OCI-LY7 (cell line): ENCODE data around the gene EP400. TPM values are rescaled to one million over a fixed set of nuclear protein-coding genes. Genes with fewer than 3 reads are reported as not detected.

Experiments used
- BruUV-seq: library from RNA; stranded (reverse); fragments of 400-500 nt; replicated peaks from 2 replicates; lab custom pipeline; 2021; lab: Mats Ljungman, UMichigan
- CTCF ChIA-PET: fragments of 300-600 bp; sonication (Branson Sonifier 250); formaldehyde crosslinking; loops from one replicate; lab custom pipeline; 2022; ENCODE audit warnings: antibody characterized with exemption; ENCODE audit not compliant: unreplicated experiment; lab: Charles Lee
- POLR2A ChIA-PET: fragments of 300-600 bp; sonication (Branson Sonifier 250); formaldehyde crosslinking; loops from one replicate; lab custom pipeline; 2022; ENCODE audit warnings: antibody characterized with exemption; lab: Charles Lee
- DNase-seq: peaks from one replicate; pipeline ENCODE4 v3.0.0-alpha.2; 2015; ENCODE audit warnings: low spot score
- H2AFZ ChIP-seq: fragments of 200-600 bp; sonication (generic), shearing (Covaris generic); 2 replicates; pipeline ENCODE4 v1.6.1; 2014; ENCODE audit warnings: mild to moderate bottlenecking, antibody characterized with exemption, low read length, moderate library complexity
- H3K27ac ChIP-seq: fragments of 200-600 bp; sonication (generic); 2 replicates; pipeline ENCODE4 v1.5.1; 2014; ENCODE audit warnings: mixed run types, low read depth, mild to moderate bottlenecking, moderate library complexity, low read length, inconsistent platforms; ENCODE audit not compliant: poor library complexity, severe bottlenecking
- H3K36me3 ChIP-seq: fragments of 200-600 bp; sonication (generic); 2 replicates; pipeline ENCODE4 v1.6.1; 2014; ENCODE audit warnings: mild to moderate bottlenecking, antibody characterized with exemption, low read length, moderate library complexity, mixed read lengths; ENCODE audit not compliant: insufficient read depth
- H3K4me1 ChIP-seq: fragments of 200-600 bp; sonication (generic); 2 replicates; pipeline ENCODE4 v1.5.1; 2014; ENCODE audit warnings: mild to moderate bottlenecking, low read length; ENCODE audit not compliant: insufficient read depth, poor library complexity, severe bottlenecking
- H3K4me2 ChIP-seq: fragments of 200-600 bp; sonication (generic); 2 replicates; pipeline ENCODE4 v1.6.1; 2014; ENCODE audit warnings: mild to moderate bottlenecking, low read length
- H3K4me3 ChIP-seq: fragments of 200-600 bp; sonication (generic); 2 replicates; pipeline ENCODE4 v1.5.1; 2014; ENCODE audit warnings: mild to moderate bottlenecking, low read depth, low read length; ENCODE audit not compliant: poor library complexity, severe bottlenecking
- H3K79me2 ChIP-seq: fragments of 200-600 bp; sonication (generic); 2 replicates; pipeline ENCODE4 v1.6.1; 2016; ENCODE audit warnings: low read depth, mild to moderate bottlenecking, low read length, moderate library complexity, mixed read lengths; ENCODE audit not compliant: insufficient read depth
- H3K9me2 ChIP-seq: fragments of 200-600 bp; sonication (generic); 2 replicates; pipeline ENCODE4 v1.6.1; 2016; ENCODE audit warnings: mild to moderate bottlenecking, low read length, mixed read lengths; ENCODE audit not compliant: insufficient read depth
- H3K9me3 ChIP-seq: fragments of 200-600 bp; sonication (generic); 2 replicates; pipeline ENCODE4 v1.6.1; 2014; ENCODE audit warnings: mild to moderate bottlenecking, mixed run types, low read length, mixed read lengths
- H4K20me1 ChIP-seq: fragments of 200-600 bp; sonication (generic); 2 replicates; pipeline ENCODE4 v1.6.1; 2014; ENCODE audit warnings: mild to moderate bottlenecking, antibody characterized with exemption, low read length, moderate library complexity, mixed read lengths; ENCODE audit not compliant: insufficient read depth
- EZH2phosphoT487 ChIP-seq: fragments of 200-600 bp; sonication (generic); IDR thresholded peaks from 2 replicates; pipeline ENCODE4 v1.6.1; 2018; ENCODE audit warnings: low read depth, borderline replicate concordance, mild to moderate bottlenecking, mixed run types, antibody characterized with exemption, low read length, moderate library complexity, mixed read lengths
- intact Hi-C: fragments of 100-400 bp; cut with micrococcal nuclease; formaldehyde crosslinking; loops from one replicate; pipeline ENCODE4 v1.10.0; 2022; ENCODE audit not compliant: unreplicated experiment
- total RNA-seq, 2 experiments: library from RNA; depleted of rRNA in 1 of 2; stranded (reverse); fragments of >200 nt in 1 of 2; shearing (Covaris generic) in 1 of 2; gene quantifications; 2 replicates each; pipeline ENCODE4 v1.2.3, GENCODE V29; 2014 to 2022
- TF ChIP-seq, protein P1 (sequence below): fragments of 200-600 bp; sonication (generic); conservative IDR thresholded peaks from 2 replicates; pipeline ENCODE4 v1.5.1; 2014; ENCODE audit warnings: mild to moderate bottlenecking, antibody characterized with exemption, low read length, moderate library complexity, mixed read lengths

Gene EP400
- total RNA-seq, 2 experiments from 2014 or later, result 20.7 to 56.2 TPM

DNA sequence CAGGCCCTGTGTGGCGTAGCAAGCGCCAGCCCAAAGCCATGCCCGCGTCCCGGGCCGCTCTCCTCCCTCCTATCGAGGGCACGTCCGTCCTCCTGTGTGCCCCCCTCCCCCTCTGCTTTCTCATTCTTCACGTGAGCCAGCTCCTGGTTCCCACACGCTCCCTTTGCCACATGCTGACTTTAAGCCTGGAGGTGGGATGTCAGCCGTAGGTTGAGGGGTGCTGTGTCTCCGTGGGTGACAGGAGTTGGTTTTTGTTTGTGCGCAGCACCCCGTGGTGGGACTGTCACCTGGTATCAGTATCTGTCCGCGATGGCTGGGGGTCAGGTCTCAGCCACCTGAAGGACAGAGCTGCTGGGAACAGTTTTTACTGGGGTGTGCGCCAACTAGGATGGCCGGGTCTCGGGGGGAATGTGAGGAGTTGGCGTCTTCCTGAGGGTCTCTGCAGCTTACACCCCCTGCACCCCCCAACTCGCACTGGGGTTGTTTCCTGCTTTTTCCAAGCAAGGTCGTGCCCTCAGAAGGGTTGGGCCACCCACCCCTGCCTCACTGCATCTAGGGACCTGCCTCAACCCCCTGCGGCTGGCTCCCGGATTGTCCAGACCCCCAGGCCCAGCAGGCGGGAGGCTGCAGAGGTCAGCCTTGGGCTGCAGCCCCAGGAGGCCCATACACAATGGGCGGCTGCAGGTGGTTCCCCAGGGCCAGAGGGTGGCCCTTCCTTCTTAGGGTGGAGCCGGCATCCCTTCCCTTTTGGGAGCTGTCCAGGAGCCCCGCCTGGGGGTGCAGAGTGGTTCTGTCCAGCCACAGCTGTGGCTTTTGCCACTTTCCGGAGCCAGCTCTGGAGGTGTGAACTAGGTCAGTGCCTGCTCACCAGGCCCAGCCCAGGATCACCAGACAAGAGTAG is 48.1 kb upstream of the EP400 start:
- no peaks in the 10 kb centered on the region for H3K9me3 ChIP-seq
- BruUV-seq, result no TSS peak
- no peak overlapping the region for H3K4me3 ChIP-seq
- TF ChIP-seq, protein P1, sequence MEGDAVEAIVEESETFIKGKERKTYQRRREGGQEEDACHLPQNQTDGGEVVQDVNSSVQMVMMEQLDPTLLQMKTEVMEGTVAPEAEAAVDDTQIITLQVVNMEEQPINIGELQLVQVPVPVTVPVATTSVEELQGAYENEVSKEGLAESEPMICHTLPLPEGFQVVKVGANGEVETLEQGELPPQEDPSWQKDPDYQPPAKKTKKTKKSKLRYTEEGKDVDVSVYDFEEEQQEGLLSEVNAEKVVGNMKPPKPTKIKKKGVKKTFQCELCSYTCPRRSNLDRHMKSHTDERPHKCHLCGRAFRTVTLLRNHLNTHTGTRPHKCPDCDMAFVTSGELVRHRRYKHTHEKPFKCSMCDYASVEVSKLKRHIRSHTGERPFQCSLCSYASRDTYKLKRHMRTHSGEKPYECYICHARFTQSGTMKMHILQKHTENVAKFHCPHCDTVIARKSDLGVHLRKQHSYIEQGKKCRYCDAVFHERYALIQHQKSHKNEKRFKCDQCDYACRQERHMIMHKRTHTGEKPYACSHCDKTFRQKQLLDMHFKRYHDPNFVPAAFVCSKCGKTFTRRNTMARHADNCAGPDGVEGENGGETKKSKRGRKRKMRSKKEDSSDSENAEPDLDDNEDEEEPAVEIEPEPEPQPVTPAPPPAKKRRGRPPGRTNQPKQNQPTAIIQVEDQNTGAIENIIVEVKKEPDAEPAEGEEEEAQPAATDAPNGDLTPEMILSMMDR, result no peak
- TF ChIP-seq EZH2phosphoT487, result no peak
- no peaks in the 10 kb centered on the region for H3K9me2 ChIP-seq
- no peak overlapping the region for H2AFZ ChIP-seq
- no peak for DNase-seq
- H3K4me2 ChIP-seq, result no peak overlapping the region
- H3K27ac ChIP-seq, result no peak overlapping the region
- POLR2A ChIA-PET, result no interaction called here
- no peaks in the 10 kb centered on the region for H3K4me1 ChIP-seq
- H3K79me2 ChIP-seq, result no peaks in the 10 kb centered on the region
- H4K20me1 ChIP-seq, result no peaks in the 10 kb centered on the region
- intact Hi-C loops, result no loop called here
- no peaks in the 10 kb centered on the region for H3K36me3 ChIP-seq
- CTCF ChIA-PET, result no interaction called here

DNA sequence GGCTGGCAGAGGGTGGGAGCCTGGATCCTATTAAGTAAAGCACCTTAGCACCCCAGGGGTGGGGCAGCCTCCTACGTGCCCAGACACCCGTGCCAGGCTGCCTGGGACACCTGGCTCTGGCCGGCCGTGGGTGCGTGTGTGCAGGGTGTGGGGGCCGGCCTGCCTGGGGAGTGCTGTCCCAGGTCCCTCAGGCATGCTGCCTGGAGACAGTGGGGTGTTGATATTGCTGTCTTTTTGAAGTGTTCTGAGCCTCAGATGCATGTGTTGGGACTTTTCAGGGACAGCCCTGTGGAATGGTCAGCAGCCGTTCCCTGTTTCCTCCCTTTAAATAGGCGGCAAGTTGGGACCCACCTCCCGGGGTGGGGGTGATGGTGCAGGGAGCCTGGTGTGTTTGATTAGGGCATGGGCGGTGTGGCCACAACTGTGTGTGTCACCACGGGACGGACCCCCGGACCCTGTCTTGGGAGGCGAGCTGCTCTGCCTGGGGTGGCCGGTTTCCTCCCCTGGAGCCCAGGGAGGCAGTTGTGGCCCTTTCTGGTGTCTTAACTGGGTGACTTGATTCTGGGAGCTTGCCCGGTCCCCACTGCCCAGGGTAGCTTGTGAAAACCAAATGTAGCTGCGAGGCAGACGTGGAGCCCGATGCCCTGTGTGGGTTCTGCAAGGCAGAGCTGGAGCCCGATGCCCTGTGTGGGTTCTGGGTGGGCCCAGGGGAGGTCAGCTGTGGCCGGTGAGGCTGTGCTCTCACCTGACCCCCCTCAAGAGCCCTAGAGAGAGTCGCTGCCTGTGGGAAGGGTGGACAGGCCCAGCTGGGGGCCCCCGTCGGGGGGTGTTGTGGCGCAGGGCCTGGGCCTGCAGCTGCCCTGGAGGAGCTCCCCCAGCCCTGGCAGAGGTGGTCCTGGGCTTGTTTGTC is 47.2 kb upstream of the EP400 start:
- H3K79me2 ChIP-seq, result no peaks in the 10 kb centered on the region
- no peaks in the 10 kb centered on the region for H3K36me3 ChIP-seq
- TF ChIP-seq, protein P1, result no peak
- no peak for TF ChIP-seq EZH2phosphoT487
- no peak for DNase-seq
- H3K9me3 ChIP-seq, result no peaks in the 10 kb centered on the region
- H4K20me1 ChIP-seq, result no peaks in the 10 kb centered on the region
- no TSS peak for BruUV-seq
- no peak overlapping the region for H3K27ac ChIP-seq
- no peaks in the 10 kb centered on the region for H3K4me1 ChIP-seq
- POLR2A ChIA-PET, result interaction anchor here (0.5 kb wide), 1 partner anchor 95 kb away, joined by 6 read pairs; no protein-coding TSS in a partner anchor
- no peak overlapping the region for H2AFZ ChIP-seq
- CTCF ChIA-PET, result no interaction called here
- no peaks in the 10 kb centered on the region for H3K9me2 ChIP-seq
- intact Hi-C loops, result no loop called here
- no peak overlapping the region for H3K4me2 ChIP-seq
- no peak overlapping the region for H3K4me3 ChIP-seq
